Fibroblast of lung (primary cell): Measurements from ENCODE around the gene VRK2.

Source experiments
- CTCF ChIP-seq, 2 donors: IDR thresholded peaks in 1 of 2; conservative IDR thresholded peaks in 1 of 2; 1 replicate in 1 of 2; 2 replicates in 1 of 2; pipeline ENCODE4 v1.5.1; 2011 to 2012; ENCODE audit warnings: low read length in 2 of 2, control low read depth in 1 of 2, inconsistent platforms in 1 of 2, low read depth in 1 of 2, mild to moderate bottlenecking in 1 of 2
- EZH2 ChIP-seq: IDR thresholded peaks from 2 replicates; pipeline ENCODE4 v1.5.1; 2012; ENCODE audit warnings: low read length, control low read depth, mild to moderate bottlenecking; ENCODE audit errors: missing control alignments

DNA sequence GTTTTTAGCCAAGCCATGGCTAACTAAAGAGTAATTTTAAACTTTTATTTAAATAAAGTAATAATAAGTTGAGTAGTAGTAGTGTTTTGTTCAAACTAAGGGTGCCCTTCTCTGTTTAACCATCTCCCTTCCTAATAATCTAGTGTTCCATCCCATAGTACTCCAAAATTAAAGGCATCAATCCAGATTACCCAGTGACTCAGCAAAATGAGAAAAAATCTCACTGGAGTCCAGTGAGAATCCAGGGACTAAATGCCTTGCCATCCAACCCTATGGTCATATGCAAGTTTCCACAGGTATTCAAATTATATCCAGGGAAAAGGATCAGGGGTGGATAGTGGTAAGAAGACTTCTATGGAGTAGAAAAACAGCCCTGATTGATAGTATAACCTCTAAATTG, 19.6 kb upstream of the VRK2 start:
- TF ChIP-seq CTCF (conservative IDR thresholded peaks at IDR 0.05 in 1 of 2, IDR thresholded peaks at IDR 0.05 in 1 of 2; ENCODE audit: low read depth in 1 of 2, low read length in 2 of 2) (no peak), EZH2 (no peak)
